Right forelimb (tissue), 1 donor: ENCODE measurements around the gene OS9.

Experiments
- DNase-seq: peaks from one replicate; pipeline ENCODE4 v3.0.0-alpha.2; 2018

OS9 gene

GRCh38 chr12:57724003-57724935 is 30.3 kb downstream of the OS9 start:
- DNase-seq = no peak

- DNase-seq = no peak
Measured at GRCh38 chr12:57724936-57725740, 31.2 kb downstream of the OS9 start.

DNA sequence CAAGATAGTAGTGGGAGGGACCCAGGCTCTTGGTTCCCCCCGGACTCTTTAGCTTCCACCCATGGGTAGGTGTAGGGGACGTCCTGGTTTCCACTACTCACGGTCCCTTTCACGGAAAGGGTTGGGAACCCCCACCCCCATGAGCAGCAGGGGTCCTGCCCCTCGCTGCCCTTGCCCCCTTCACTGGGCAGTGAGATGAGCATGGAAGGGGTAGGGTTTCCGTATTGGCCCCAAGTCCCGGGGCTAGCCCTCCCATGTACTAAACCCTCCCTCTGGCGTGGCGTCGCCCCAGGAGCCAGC is 31.9 kb downstream of the OS9 start:
- no peak for DNase-seq

DNA sequence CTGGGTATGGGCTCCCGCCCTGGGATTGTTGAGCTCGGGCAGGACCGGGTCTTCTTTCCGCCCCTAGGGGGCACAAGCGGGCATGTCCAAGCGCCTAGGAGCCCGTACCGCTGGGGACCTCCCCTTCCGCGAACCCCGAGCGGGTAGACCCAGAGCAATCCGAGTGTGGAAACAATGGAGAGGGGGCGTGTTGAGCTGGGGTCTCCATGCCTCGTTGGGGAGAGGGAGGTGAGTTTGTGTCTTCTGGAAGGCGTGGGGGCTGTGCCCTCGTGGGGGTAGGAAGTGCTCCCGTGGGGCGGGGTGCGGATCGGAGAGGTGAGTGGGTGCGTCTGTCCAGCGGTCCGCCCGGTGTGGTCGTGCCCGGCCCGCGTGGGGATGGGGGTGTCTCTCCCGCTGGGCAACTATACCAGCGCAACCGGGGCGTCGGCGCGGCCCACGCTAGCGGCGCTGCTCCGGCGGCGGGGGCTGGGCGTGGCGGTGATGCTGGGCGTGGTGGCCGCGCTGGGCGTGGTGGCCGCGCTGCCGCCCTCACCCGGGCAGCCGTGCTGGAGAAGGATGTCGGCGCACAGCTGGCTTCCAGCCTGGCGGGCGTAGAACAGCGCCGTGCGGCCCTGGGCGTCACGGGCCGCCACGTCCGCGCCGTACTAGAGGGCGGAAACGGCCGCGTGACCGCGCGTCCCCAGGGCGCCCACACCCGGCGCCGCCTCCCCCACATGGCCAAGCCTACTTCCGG is 32.4 kb downstream of the OS9 start:
- peak; percentile 79 for DNase-seq

- DNase-seq = no peak
Measured at GRCh38 chr12:57726884-57727757, 33.2 kb downstream of the OS9 start.

DNA sequence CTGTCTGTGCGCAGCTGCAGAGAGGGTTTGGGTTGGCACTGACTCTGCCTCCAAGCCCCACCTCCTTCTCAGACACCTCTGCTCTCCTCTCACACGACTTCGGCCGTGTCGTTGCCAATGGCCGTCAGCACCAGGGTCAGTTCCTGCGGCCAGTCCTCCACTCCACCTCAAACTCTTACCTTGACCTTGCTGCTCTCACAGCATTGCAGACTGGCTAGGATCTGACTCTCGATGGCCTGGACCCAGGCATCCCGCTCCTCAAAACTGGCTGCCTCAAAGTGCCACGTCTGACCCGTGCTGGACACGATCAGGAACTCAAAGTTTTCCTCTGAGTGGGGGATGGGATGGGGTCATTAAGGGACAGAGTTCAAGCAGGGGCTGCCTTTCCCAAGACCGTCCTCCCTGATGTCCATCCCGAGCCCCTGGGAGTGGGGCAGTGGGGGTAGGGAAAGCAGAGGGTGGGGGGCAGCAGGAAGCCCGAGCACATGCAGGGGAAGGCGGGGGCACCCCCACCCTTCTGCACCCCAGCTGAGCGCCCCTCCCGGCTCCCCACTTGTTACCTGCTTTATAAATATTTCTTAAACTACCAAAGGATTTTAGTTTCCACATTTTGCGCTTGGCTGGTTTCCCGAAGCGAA is 33.9 kb downstream of the OS9 start:
- peak; percentile 37 for DNase-seq

- peak; percentile 32 for DNase-seq
Measured at GRCh38 chr12:57729321-57729844, 35.5 kb downstream of the OS9 start.

GRCh38 chr12:57730336-57731067 is 36.6 kb downstream of the OS9 start:
- peak; percentile 23 for DNase-seq

DNA sequence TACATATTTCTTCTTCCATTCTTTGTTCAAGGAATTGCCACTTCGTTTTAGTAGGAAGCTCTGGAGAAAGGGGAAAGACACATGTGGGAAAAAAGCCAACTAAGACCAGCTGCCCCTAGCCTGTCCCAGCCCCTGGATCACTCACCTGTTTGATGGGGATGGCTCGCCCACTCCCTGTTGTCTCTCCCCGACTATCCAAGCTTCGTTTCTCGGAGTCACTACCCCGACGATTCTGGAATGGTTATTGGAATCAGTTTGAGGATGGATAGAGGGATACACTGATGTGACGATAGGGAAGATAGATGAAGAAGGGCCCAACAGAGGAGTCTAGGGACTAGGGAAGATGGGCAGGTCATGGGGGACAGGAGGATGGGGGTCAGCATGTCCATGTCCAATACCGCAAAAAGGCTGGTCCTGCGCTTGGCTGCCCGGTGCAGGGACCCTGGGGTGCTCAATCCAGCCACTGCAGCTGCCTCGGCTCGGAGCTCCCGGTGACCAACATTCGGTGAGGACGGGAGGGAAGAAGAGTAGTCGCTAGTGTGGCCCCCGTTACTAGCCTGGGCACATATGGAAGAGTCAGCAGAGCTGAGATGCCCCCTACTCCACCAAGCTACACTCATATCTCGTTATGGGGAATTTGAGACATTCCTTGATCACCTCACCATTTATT is 37.6 kb downstream of the OS9 start:
- DNase-seq = no peak

DNA sequence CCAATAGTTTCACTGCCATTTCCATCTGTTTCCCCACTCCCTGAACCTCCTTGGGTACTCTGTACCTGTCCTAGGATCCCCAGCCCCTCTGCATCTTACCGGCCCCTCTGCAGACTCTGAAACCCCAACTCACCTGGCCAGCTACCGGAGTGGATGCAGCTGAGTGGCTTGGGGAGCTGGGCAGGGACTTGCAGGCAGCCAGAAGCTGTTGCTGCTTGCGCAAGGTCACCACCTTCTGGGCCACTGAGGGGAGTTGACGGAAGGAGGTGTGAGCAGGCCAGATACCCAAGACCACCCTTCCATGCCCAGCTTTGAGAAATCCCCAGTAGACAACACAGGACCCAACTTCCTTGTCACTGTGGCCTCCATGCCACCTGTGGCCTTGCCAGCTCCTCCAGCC is 38.3 kb downstream of the OS9 start:
- peak; percentile 32 for DNase-seq

- DNase-seq = peak; percentile 36
Measured at GRCh38 chr12:57732726-57733593, 39.0 kb downstream of the OS9 start.

GRCh38 chr12:57733928-57734327 is 40.0 kb downstream of the OS9 start:
- DNase-seq = peak; percentile 30

- DNase-seq = no peak
Measured at GRCh38 chr12:57734591-57734990, 40.7 kb downstream of the OS9 start.

DNA sequence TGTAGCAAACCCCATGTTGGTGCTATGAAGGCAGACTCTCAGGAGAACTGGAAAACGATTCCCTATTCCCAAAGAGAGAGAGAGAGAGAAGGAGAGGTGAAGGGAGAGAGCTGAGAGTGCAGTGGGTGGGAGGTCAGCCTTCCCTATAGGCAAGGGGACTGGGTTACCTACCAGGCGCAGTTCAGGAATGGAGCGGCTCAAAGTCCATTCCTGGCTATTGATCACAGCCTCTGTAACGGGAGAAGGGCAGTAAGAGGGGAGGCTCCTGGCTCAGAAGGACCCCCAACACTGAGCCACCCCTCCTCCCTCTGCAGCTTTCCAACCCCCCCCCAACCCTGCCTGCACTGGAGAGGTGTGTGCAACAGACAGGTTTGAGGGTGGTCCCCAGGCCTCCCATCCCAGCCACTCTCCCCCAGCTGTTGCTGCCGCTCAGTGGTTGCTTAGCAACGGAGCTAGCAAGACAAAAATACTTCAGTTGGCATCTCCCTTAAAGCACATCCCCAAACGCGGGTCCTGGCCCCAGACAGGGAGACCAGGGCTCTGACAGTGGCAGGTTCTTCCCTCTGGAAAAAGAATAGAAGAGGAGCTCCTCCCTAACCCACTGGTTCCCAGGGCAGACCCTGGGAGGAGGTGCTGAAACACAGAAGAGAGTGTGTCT is 41.4 kb downstream of the OS9 start:
- DNase-seq = peak; percentile 77

GRCh38 chr12:57735952-57736740 is 42.2 kb downstream of the OS9 start:
- peak; percentile 68 for DNase-seq

DNA sequence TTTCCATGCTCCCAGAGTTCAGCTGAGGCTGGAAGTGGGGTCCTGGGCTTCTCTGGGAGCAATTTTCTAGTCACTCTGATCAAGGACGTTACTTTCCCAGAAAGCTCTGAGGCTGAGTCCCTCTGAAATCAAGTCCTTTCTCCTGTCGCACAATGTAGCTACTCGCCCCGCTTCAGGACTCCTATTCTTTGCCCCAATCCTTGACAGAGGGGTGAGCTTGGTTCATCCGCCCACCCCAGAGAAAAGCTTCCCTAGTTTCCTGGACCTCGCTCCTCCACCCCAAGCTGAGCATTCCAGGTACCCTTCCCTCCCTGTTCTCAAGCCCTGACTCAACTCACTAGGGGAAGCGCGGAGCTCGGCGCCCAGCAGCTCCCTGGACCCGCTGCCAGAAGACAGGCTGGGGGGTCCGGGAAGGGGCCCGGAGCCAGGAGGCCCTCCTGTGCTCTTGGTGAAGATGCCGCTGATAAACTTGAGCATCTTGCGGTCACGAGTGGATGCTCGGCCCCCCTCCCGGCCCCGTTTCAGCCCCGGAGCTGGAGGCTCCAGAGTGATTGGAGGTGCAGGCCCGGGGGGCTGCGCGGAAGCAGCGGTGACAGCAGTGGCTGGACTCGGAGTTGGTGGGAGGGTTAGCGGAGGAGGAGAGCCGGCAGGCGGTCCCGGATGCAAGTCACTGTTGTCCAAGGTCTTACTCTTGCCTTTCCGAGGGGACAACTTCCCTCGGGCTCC is 43.0 kb downstream of the OS9 start:
- DNase-seq = no peak
